Sigmoid colon (tissue), 7 donors: Measurements from ENCODE around the gene MRPS7. TPM values are rescaled to one million over a fixed set of nuclear protein-coding genes. Genes with fewer than 3 reads are reported as not detected.

Experiments
- DNase-seq: peaks from one replicate; pipeline ENCODE4 v3.0.0-alpha.2; 2019
- H3K27ac ChIP-seq, 4 donors: fragments of 200-600 bp; sonication (generic); one replicate each; pipeline ENCODE4 v1.5.1; 2016 to 2019; ENCODE audit warnings: mild to moderate bottlenecking in 1 of 4
- H3K27me3 ChIP-seq, 3 donors: fragments of 200-600 bp; sonication (generic); one replicate each; pipeline ENCODE4 v1.5.1; 2019; ENCODE audit warnings: mild to moderate bottlenecking in 1 of 3
- H3K36me3 ChIP-seq, 4 donors: fragments of 200-600 bp; sonication (generic); one replicate each; pipeline ENCODE4 v1.5.1; 2016 to 2019
- H3K4me1 ChIP-seq, 4 donors: fragments of 200-600 bp; sonication (generic); one replicate each; pipeline ENCODE4 v1.5.1; 2017 to 2019
- H3K4me3 ChIP-seq, 4 donors: fragments of 200-600 bp; sonication (generic); one replicate each; pipeline ENCODE4 v1.5.1; 2017 to 2019; ENCODE audit warnings: mild to moderate bottlenecking in 2 of 4, moderate library complexity in 1 of 4
- H3K9me3 ChIP-seq, 4 donors: fragments of 200-600 bp in 3 of 4; sonication (generic) in 3 of 4; one replicate each; pipeline versions ENCODE4 v1.5.1 to v1.6.1; 2013 to 2019
- CTCF ChIP-seq, 4 experiments: fragments of 450-650 bp in 3 of 4; fragments of 200-600 bp in 1 of 4; IDR thresholded peaks; one replicate each; pipeline ENCODE4 v1.5.1; 2016 to 2019; ENCODE audit warnings: antibody characterized with exemption in 4 of 4, mild to moderate bottlenecking in 3 of 4, moderate library complexity in 2 of 4
- EP300 ChIP-seq, 4 donors: sonication (generic); formaldehyde crosslinking; IDR thresholded peaks; one replicate each; pipeline ENCODE4 v1.6.1; 2017; ENCODE audit warnings: antibody characterized with exemption in 4 of 4
- POLR2A ChIP-seq, 2 donors: fragments of 450-650 bp; IDR thresholded peaks; one replicate each; pipeline ENCODE4 v1.6.1; 2016; ENCODE audit warnings: antibody characterized with exemption in 2 of 2, mild to moderate bottlenecking in 2 of 2, moderate library complexity in 2 of 2
- POLR2AphosphoS5 ChIP-seq, 4 donors: sonication (generic); formaldehyde crosslinking; IDR thresholded peaks; one replicate each; pipeline ENCODE4 v1.6.1; 2017; ENCODE audit warnings: antibody characterized with exemption in 4 of 4
- WGBS, 2 donors: extraction: QIAGEN DNeasy Blood & Tissue Kit; methylation state at CpG; one replicate each; pipeline ENCODE4 v1.1.7; 2013; 5-methylcytosine and 5-hydroxymethylcytosine counted together
- intact Hi-C: fragments of 100-400 bp; cut with DNase I; formaldehyde crosslinking; loops from one replicate; pipeline ENCODE4 v1.15.1; 2023
- polyA plus RNA-seq, 3 donors: library from polyadenylated mRNA; stranded (reverse); fragments of 200-250 nt; gene quantifications; one replicate each; pipeline ENCODE4 v1.2.3, GENCODE V29; 2013
- total RNA-seq, 4 donors: library from RNA; depleted of rRNA; stranded (reverse); fragments of >200 nt; gene quantifications; one replicate each; pipeline ENCODE4 v1.1.0, GENCODE V29; 2016
- donor health status: healthy with polysubstance abuse.
- donor health status: Bipolar disorder and iron deficiency.
- donor health status: healthy.

MRPS7 gene
- total and polyA plus RNA-seq, 7 donors = 26.6 to 96.4 (median 51.5) TPM

- Histone ChIP-seq H3K9me3 (no peaks in the 10 kb centered on the region), H3K27me3 (no peaks in the 10 kb centered on the region), H3K27ac (peak overlapping the region in 1 of 4 donors; percentile 34), H3K36me3 (peaks cover 38 to 96% (median 52%) of the 10 kb centered on the region in 4 donors), H3K4me3 (no peak overlapping the region), H3K4me1 (no peaks in the 10 kb centered on the region)
- TF ChIP-seq POLR2A (IDR thresholded peaks at IDR 0.05) (no peak), POLR2AphosphoS5 (IDR thresholded peaks at IDR 0.05) (no peak), CTCF (IDR thresholded peaks at IDR 0.05) (no peak), EP300 (IDR thresholded peaks at IDR 0.05) (no peak)
- WGBS, 2 donors = 69 to 85% methylated on average over 5 of the region's 5 CpGs
- no peak for DNase-seq
- intact Hi-C loops = no loop called here
These were observed 34.0 kb upstream of the MRPS7 start for GRCh38 chr17:75227729-75228128.

GRCh38 chr17:75228305-75228704 is 33.4 kb upstream of the MRPS7 start:
- Histone ChIP-seq H3K36me3 (peaks cover 40 to 98% (median 54%) of the 10 kb centered on the region in 4 donors), H3K27ac (peak overlapping the region in 3 of 4 donors; percentile 1 to 34 (median 8)), H3K4me3 (no peak overlapping the region), H3K9me3 (no peaks in the 10 kb centered on the region), H3K27me3 (no peaks in the 10 kb centered on the region), H3K4me1 (no peaks in the 10 kb centered on the region)
- no peak for DNase-seq
- intact Hi-C loops = no loop called here
- TF ChIP-seq CTCF (IDR thresholded peaks at IDR 0.05) = no peak
- TF ChIP-seq POLR2AphosphoS5 (IDR thresholded peaks at IDR 0.05) = peak in 2 of 4 donors; percentile 19 to 29
- TF ChIP-seq POLR2A (IDR thresholded peaks at IDR 0.05) = no peak
- 60 to 75% methylated on average over 2 of the region's 2 CpGs for WGBS, 2 donors

GRCh38 chr17:75228847-75229246 is 32.8 kb upstream of the MRPS7 start:
- H3K4me1 ChIP-seq = no peaks in the 10 kb centered on the region
- DNase-seq = no peak
- WGBS, 2 donors = 83% methylated on average over 4 of the region's 4 CpGs
- intact Hi-C loops = no loop called here
- peak overlapping the region; percentile 1 to 34 (median 16) for H3K27ac ChIP-seq
- peaks cover 40 to 95% (median 54%) of the 10 kb centered on the region in 4 donors for H3K36me3 ChIP-seq
- TF ChIP-seq CTCF (IDR thresholded peaks at IDR 0.05) = no peak
- no peak for TF ChIP-seq POLR2A (IDR thresholded peaks at IDR 0.05)
- TF ChIP-seq POLR2AphosphoS5 (IDR thresholded peaks at IDR 0.05) = no peak
- TF ChIP-seq EP300 (IDR thresholded peaks at IDR 0.05) = no peak
- no peaks in the 10 kb centered on the region for H3K27me3 ChIP-seq
- no peaks in the 10 kb centered on the region for H3K9me3 ChIP-seq
- no peak overlapping the region for H3K4me3 ChIP-seq

- DNase-seq = no peak
- no peak overlapping the region for H3K27ac ChIP-seq
- H3K9me3 ChIP-seq = no peaks in the 10 kb centered on the region
- no peaks in the 10 kb centered on the region for H3K27me3 ChIP-seq
- no peak overlapping the region for H3K4me3 ChIP-seq
- no peaks in the 10 kb centered on the region for H3K4me1 ChIP-seq
- 97% methylated on average over 8 of the region's 8 CpGs for WGBS, 2 donors
- intact Hi-C loops = no loop called here
- peaks cover 39 to 95% (median 52%) of the 10 kb centered on the region in 4 donors for H3K36me3 ChIP-seq
- TF ChIP-seq CTCF (IDR thresholded peaks at IDR 0.05) (no peak), EP300 (IDR thresholded peaks at IDR 0.05) (no peak), POLR2A (IDR thresholded peaks at IDR 0.05) (no peak), POLR2AphosphoS5 (IDR thresholded peaks at IDR 0.05) (no peak)
These were observed 30.6 kb upstream of the MRPS7 start for GRCh38 chr17:75231071-75231470.
